Stimulated activated CD4-positive, alpha-beta T cell treated with anti-CD3 and anti-CD28 coated beads, Interleukin-2, amount 100 ng/mL, for 48 hours (primary cell): ENCODE results near the gene ZFPM1.
"Not testable (repeated sequence)": the region's sequence is repeated elsewhere in the genome, so short reads cannot be mapped to it uniquely, and the experiment has no call there.

Experiments used
- DNase-seq, 2 donors: peaks; one replicate each; pipeline ENCODE4 v3.0.0-alpha.2; 2020

ZFPM1 gene

GRCh38 chr16:88503771-88504488 is 50.9 kb downstream of the ZFPM1 start:
- no peak for DNase-seq

GRCh38 chr16:88504489-88505404 is 51.7 kb downstream of the ZFPM1 start:
- DNase-seq, result no peak

GRCh38 chr16:88505405-88506082 is 52.5 kb downstream of the ZFPM1 start:
- peak; percentile 35 to 48 for DNase-seq

GRCh38 chr16:88506723-88507122 is 53.6 kb downstream of the ZFPM1 start:
- no peak for DNase-seq

- DNase-seq, result no peak
Measured at GRCh38 chr16:88507231-88507743, 54.2 kb downstream of the ZFPM1 start.

- no peak for DNase-seq
Measured at GRCh38 chr16:88508376-88508867, 55.3 kb downstream of the ZFPM1 start.

- DNase-seq, result no peak
Measured at GRCh38 chr16:88508868-88509748, 56.0 kb downstream of the ZFPM1 start.

- no peak for DNase-seq
Measured at GRCh38 chr16:88509749-88510069, 56.6 kb downstream of the ZFPM1 start.

GRCh38 chr16:88510091-88510994 is 57.3 kb downstream of the ZFPM1 start:
- no peak for DNase-seq

GRCh38 chr16:88511060-88511459 is 58.0 kb downstream of the ZFPM1 start:
- no peak for DNase-seq

GRCh38 chr16:88511906-88512305 is 58.8 kb downstream of the ZFPM1 start:
- DNase-seq, result no peak

- DNase-seq, result no peak
Measured at GRCh38 chr16:88512728-88513696, 59.9 kb downstream of the ZFPM1 start.

- no peak for DNase-seq
Measured at GRCh38 chr16:88514070-88514469, 61.0 kb downstream of the ZFPM1 start.

GRCh38 chr16:88514526-88515232 is 61.6 kb downstream of the ZFPM1 start:
- DNase-seq, result no peak

GRCh38 chr16:88515371-88515770 is 62.3 kb downstream of the ZFPM1 start:
- DNase-seq, result no peak

GRCh38 chr16:88515925-88516594 is 63.0 kb downstream of the ZFPM1 start:
- no peak for DNase-seq

GRCh38 chr16:88516601-88517061 is 63.6 kb downstream of the ZFPM1 start:
- no peak for DNase-seq

GRCh38 chr16:88517208-88517774 is 64.2 kb downstream of the ZFPM1 start:
- not testable (repeated sequence) for DNase-seq
